ENCODE results near the gene HOXB8. TPM values are rescaled to one million over a fixed set of nuclear protein-coding genes. Genes with fewer than 3 reads are reported as not detected.

Gene HOXB8
- not detected in 2 replicates for polyA plus RNA-seq

GRCh38 chr17:48615047-48615962, at the start of gene HOXB8:
HOXB8 (minus strand) TSS chr17:48615292; CDS start chr17:48614704, 588 bp downstream.

GRCh38 chr17:48626245-48627117, 11.4 kb upstream of the HOXB8 start, which contains the start of gene HOXB9:
HOXB9 (minus strand) TSS chr17:48626358; CDS start chr17:48626269, 89 bp downstream.

GRCh38 chr17:48610282-48611211, 4.5 kb downstream of the HOXB8 start, which contains the start of gene HOXB7:
HOXB7 (minus strand) TSS chr17:48611017; CDS start chr17:48610918, 99 bp downstream.

GRCh38 chr17:48604770-48605329, 10.2 kb downstream of the HOXB8 start, which contains the start of gene HOXB6:
HOXB6 (minus strand) TSS chr17:48604986; CDS start chr17:48598150, 6,836 bp downstream.

GRCh38 chr17:48593126-48593829, 21.8 kb downstream of the HOXB8 start, which contains the start of gene HOXB5:
HOXB5 (minus strand) TSS chr17:48593779; CDS start chr17:48593682, 97 bp downstream.

GRCh38 chr17:48589831-48590606, 25.1 kb downstream of the HOXB8 start, which contains the start of gene HOXB3:
HOXB3 (minus strand) TSS chr17:48590241; CDS start chr17:48552474, 37,767 bp downstream.

GRCh38 chr17:48577946-48578615, 37.0 kb downstream of the HOXB8 start, which contains the start of gene HOXB4:
HOXB4 (minus strand) TSS chr17:48578350; CDS start chr17:48578319, 31 bp downstream.

Other genes with a start within 250 kb of the HOXB8 start
- not detected in 2 replicates for gene SKAP1, start 185.1 kb downstream of the HOXB8 start, polyA plus RNA-seq
- not detected in 2 replicates for gene HOXB1, start 84.3 kb downstream of the HOXB8 start, polyA plus RNA-seq
- not detected in 2 replicates for gene HOXB2, start 70.2 kb downstream of the HOXB8 start, polyA plus RNA-seq
- not detected in 2 replicates for gene HOXB4, start 36.9 kb downstream of the HOXB8 start, polyA plus RNA-seq
- not detected in 2 replicates for gene HOXB3, start 25.1 kb downstream of the HOXB8 start, polyA plus RNA-seq
- not detected in 2 replicates for gene HOXB5, start 21.5 kb downstream of the HOXB8 start, polyA plus RNA-seq
- gene HOXB6, start 10.3 kb downstream of the HOXB8 start, polyA plus RNA-seq, result not detected in 2 replicates
- not detected in 2 replicates for gene HOXB7, start 4.3 kb downstream of the HOXB8 start, polyA plus RNA-seq
- not detected in 2 replicates for gene HOXB9, start 11.1 kb upstream of the HOXB8 start, polyA plus RNA-seq
- not detected in 2 replicates for gene PRAC1, start 107.2 kb upstream of the HOXB8 start, polyA plus RNA-seq
- not detected in 2 replicates for gene PRAC2, start 107.9 kb upstream of the HOXB8 start, polyA plus RNA-seq
- gene HOXB13, start 113.5 kb upstream of the HOXB8 start, polyA plus RNA-seq, result not detected in 2 replicates
- not detected in 2 replicates for gene TTLL6, start 201.9 kb upstream of the HOXB8 start, polyA plus RNA-seq
- gene CALCOCO2, start 215.7 kb upstream of the HOXB8 start, polyA plus RNA-seq, result 14.3 and 49.5 TPM in 2 replicates

All from Purkinje cell (primary cell).